AG09309 (cell line): Measurements from ENCODE around the gene LRRTM1.
A peak's percentile ranks its signal among the peaks of the same experiment; 100 is the strongest.

Source experiments
- DNase-seq: peaks from one replicate; pipeline ENCODE4 v3.0.0-alpha.2; 2010; ENCODE audit warnings: low read depth
- H3K4me3 ChIP-seq: 2 replicates; pipeline ENCODE4 v1.5.1; 2011; ENCODE audit warnings: mild to moderate bottlenecking, low read depth, low read length, moderate library complexity; ENCODE audit not compliant: control insufficient read depth
- TF ChIP-seq, protein P1 (sequence below): IDR thresholded peaks from 2 replicates; pipeline ENCODE4 v1.5.1; 2011; ENCODE audit warnings: mild to moderate bottlenecking, low read depth, low read length, inconsistent platforms; ENCODE audit not compliant: insufficient read depth, control insufficient read depth; ENCODE audit errors: missing control alignments

LRRTM1 gene

DNA sequence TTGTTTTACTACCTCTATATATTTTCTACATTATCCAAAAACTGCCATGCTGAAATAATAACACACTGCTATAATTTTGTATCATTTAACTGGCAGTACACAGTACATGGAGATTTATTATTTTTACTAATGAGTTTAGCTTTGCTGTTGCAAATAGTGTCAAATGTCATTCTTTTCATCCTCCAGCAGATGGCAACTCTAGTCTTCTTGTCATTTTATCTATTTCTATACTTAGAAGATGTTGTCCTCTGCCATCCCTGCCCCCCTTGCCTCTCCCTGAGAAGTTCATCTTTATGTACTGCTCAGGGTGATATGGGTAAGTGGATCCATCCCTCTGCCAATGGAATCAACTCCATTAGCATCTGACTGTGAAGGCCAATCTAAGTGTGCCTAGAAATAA, 21.7 kb upstream of the LRRTM1 start:
- H3K4me3 ChIP-seq, result no peak overlapping the region
- TF ChIP-seq, protein P1, sequence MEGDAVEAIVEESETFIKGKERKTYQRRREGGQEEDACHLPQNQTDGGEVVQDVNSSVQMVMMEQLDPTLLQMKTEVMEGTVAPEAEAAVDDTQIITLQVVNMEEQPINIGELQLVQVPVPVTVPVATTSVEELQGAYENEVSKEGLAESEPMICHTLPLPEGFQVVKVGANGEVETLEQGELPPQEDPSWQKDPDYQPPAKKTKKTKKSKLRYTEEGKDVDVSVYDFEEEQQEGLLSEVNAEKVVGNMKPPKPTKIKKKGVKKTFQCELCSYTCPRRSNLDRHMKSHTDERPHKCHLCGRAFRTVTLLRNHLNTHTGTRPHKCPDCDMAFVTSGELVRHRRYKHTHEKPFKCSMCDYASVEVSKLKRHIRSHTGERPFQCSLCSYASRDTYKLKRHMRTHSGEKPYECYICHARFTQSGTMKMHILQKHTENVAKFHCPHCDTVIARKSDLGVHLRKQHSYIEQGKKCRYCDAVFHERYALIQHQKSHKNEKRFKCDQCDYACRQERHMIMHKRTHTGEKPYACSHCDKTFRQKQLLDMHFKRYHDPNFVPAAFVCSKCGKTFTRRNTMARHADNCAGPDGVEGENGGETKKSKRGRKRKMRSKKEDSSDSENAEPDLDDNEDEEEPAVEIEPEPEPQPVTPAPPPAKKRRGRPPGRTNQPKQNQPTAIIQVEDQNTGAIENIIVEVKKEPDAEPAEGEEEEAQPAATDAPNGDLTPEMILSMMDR, result peak; percentile 24
- no peak for DNase-seq

DNA sequence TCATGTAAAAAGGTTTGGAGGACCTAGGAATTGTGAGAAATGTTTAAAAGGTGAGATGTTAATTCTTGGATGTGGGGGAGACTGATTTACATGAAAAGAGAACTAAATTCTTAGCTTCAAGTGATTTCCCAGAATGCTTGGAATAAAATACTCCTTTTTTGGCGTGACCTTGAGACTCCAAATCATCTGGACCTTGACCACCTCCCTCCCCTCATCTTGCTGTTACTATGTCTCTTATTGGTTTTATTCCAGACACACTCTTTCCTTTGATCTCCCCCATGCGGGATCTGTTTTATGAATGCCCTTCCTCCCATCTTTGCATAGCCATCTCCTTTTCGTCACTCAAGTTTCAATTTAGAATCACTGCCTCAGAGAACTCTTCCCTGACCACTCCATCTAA, 20.0 kb upstream of the LRRTM1 start:
- TF ChIP-seq, protein P1, result no peak
- H3K4me3 ChIP-seq, result no peak overlapping the region
- no peak for DNase-seq

DNA sequence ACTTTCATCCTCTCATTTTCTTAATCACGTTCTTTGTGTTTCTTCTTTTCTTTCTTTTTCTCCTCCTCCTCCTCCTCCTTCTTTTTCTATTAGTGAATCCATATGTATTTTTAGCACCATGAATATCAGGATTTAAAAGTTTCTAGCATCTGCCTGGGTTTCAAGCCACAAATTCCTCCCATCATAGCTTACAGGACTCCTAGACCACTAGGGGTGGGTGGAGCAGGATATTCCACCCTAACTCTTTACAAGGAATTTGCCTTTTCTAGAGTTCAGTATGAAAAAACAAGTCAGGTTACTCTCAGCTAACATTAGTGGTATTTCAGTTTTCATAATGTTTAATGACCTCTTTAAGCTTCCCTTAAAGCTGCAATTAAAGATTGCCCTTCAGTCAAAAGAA, 19.1 kb upstream of the LRRTM1 start:
- DNase-seq, result no peak

DNA sequence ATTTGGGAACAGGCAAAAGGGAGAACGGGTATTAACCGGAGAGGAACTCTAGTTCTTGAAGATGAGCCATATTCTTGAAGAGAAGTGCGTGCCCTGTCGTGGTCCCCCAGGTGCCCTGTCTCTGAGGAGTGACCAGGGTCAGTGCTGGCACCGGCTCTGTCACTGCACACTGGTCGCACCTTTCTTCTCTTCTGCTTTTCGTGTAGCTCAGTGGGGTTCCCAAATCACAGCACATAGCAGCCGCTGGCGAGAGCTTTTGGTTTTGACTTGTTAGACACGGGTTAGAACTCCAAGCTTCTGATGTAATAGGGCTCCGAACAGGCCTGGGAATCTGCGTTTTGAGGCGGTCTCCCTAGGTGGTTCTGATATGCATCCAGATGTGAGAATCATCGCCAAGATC, 18.4 kb upstream of the LRRTM1 start:
- TF ChIP-seq, protein P1, result no peak
- H3K4me3 ChIP-seq, result no peak overlapping the region
- no peak for DNase-seq

More for the DNA sequence above, 19.1 kb upstream of the LRRTM1 start:
- TF ChIP-seq, protein P1, result no peak
- H3K4me3 ChIP-seq, result no peak overlapping the region

DNA sequence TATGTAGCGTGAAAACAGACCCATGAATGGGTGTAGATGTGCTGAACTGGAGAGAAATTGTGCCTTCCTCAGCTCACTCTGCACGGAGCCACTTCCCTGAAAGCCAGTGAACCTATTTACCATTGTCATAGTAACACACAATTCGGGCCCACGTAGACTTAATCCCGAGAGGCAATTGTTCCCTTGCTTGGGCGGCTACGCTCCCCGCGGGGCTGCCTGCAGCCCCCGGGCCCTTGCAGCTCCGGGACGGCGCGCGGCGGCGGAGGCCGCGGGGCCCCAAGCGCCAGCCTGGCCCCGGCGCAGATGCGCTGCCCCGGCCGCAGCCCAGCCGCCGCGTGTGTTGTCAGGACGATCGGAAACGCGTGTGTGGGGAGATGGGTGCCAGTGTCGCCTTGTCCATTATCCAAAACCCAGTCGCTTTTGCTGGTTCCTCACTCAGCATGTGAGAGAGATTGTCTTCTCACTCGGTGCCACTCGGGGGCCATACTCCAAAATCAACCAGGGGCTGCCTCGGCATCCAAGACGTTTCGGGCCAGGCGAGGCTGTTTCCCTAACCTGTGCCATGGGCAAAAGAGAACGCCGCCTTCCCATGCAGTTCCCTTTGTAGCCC, 17.9 kb upstream of the LRRTM1 start:
- no peak for DNase-seq
- TF ChIP-seq, protein P1, result no peak
- H3K4me3 ChIP-seq, result no peak overlapping the region

DNA sequence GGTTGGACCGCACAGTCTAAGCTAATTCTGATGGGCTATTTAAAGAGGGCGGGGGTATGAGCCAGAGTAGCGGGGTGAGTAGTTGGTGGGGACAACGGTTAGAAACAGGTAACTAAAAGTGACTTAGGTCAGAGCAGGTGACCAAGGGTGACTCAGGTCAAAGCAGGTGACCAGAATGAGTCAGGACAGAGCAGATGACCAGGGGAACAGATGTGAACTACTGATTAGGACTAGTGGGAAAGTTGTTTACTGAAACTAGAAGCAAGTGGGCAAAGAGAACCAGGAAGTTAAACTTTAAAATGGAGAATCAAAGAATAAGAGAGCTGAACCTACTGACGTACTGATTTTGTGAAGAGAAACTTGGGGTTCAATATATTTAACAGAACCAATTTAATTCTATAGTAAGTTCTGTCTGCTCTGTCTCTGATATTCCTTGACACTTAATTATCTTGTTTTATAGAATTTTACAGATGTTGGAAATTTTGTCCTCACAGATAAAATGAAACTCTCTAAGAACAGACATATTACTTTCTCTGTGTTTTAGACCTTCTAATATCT, 7.8 kb upstream of the LRRTM1 start:
- DNase-seq, result no peak
- TF ChIP-seq, protein P1, result no peak
- H3K4me3 ChIP-seq, result no peak overlapping the region
